Fibroblast of lung (primary cell): ENCODE results near the gene AGR3. TPM values are rescaled to one million over a fixed set of nuclear protein-coding genes. Genes with fewer than 3 reads are reported as not detected.

Source experiments
- DNase-seq, 2 donors: peaks; one replicate each; pipeline versions ENCODE4 v3.0.0 to v3.0.0-alpha.2; 2010; ENCODE audit warnings: low read depth in 2 of 2
- H2AFZ ChIP-seq: 2 replicates; pipeline ENCODE4 v1.5.1; 2012; ENCODE audit warnings: low read length, control low read depth, inconsistent platforms
- H3K27ac ChIP-seq: 2 replicates; pipeline ENCODE4 v1.5.1; 2011; ENCODE audit warnings: low read length, control low read depth; ENCODE audit not compliant: insufficient read depth
- H3K27me3 ChIP-seq: 2 replicates; pipeline ENCODE4 v1.5.1; 2011; ENCODE audit warnings: mild to moderate bottlenecking, low read length; ENCODE audit not compliant: control insufficient read depth, insufficient read depth
- H3K36me3 ChIP-seq: 2 replicates; pipeline ENCODE4 v1.5.1; 2011; ENCODE audit warnings: low read length; ENCODE audit not compliant: control insufficient read depth, insufficient read depth
- H3K4me1 ChIP-seq: 2 replicates; pipeline ENCODE4 v1.5.1; 2011; ENCODE audit warnings: low read length; ENCODE audit not compliant: control insufficient read depth, insufficient read depth; ENCODE audit errors: extremely low read depth
- H3K4me2 ChIP-seq: 2 replicates; pipeline ENCODE4 v1.5.1; 2011; ENCODE audit warnings: low read length, control low read depth; ENCODE audit not compliant: insufficient read depth; ENCODE audit errors: extremely low read depth
- H3K4me3 ChIP-seq, 4 experiments: fragments of 200-600 bp in 1 of 4; sonication (generic) in 1 of 4; replicated peaks in 1 of 4; 2 replicates each; pipeline ENCODE4 v1.5.1; 2011 to 2016; ENCODE audit warnings: low read length in 4 of 4, low read depth in 3 of 4, mild to moderate bottlenecking in 3 of 4, control low read depth in 2 of 4, inconsistent platforms in 1 of 4, mixed read lengths in 1 of 4; ENCODE audit not compliant: insufficient read depth in 1 of 4; ENCODE audit errors: control extremely low read depth in 1 of 4
- H3K79me2 ChIP-seq: 2 replicates; pipeline ENCODE4 v1.5.1; 2012; ENCODE audit warnings: mild to moderate bottlenecking, low read length, inconsistent platforms; ENCODE audit not compliant: control insufficient read depth, insufficient read depth
- H3K9ac ChIP-seq: 2 replicates; pipeline ENCODE4 v1.5.1; 2011; ENCODE audit warnings: mild to moderate bottlenecking, low read length, control low read depth; ENCODE audit not compliant: insufficient read depth
- H3K9me3 ChIP-seq: 2 replicates; pipeline ENCODE4 v1.5.1; 2012; ENCODE audit warnings: low read depth, low read length; ENCODE audit not compliant: control insufficient read depth, insufficient read depth
- H4K20me1 ChIP-seq: 2 replicates; pipeline ENCODE4 v1.5.1; 2011; ENCODE audit warnings: low read length; ENCODE audit not compliant: control insufficient read depth, insufficient read depth; ENCODE audit errors: extremely low read depth
- EZH2 ChIP-seq: IDR thresholded peaks from 2 replicates; pipeline ENCODE4 v1.5.1; 2012; ENCODE audit warnings: low read length, control low read depth, mild to moderate bottlenecking; ENCODE audit errors: missing control alignments
- polyA plus RNA-seq, 2 donors: library from polyadenylated mRNA; depleted of rRNA in 1 of 2; stranded (reverse) in 1 of 2; unstranded in 1 of 2; fragments of >200 nt; gene quantifications; 2 replicates each; pipeline ENCODE4 v1.2.1, GENCODE V29; 2011 to 2012; ENCODE audit warnings: missing spikeins in 1 of 2
- total RNA-seq: library from RNA; depleted of rRNA; stranded (reverse); fragments of >200 nt; gene quantifications from 2 replicates; pipeline ENCODE4 v1.2.1, GENCODE V29; 2014
- TF ChIP-seq, protein P1 (sequence below), 2 donors: IDR thresholded peaks in 1 of 2; conservative IDR thresholded peaks in 1 of 2; 1 replicate in 1 of 2; 2 replicates in 1 of 2; pipeline ENCODE4 v1.5.1; 2011 to 2012; ENCODE audit warnings: low read length in 2 of 2, control low read depth in 1 of 2, inconsistent platforms in 1 of 2, low read depth in 1 of 2, mild to moderate bottlenecking in 1 of 2

AGR3 gene
- total and polyA plus RNA-seq, 2 donors (not counting 1 experiment from before 2014, with no cell fraction given): not detected

DNA sequence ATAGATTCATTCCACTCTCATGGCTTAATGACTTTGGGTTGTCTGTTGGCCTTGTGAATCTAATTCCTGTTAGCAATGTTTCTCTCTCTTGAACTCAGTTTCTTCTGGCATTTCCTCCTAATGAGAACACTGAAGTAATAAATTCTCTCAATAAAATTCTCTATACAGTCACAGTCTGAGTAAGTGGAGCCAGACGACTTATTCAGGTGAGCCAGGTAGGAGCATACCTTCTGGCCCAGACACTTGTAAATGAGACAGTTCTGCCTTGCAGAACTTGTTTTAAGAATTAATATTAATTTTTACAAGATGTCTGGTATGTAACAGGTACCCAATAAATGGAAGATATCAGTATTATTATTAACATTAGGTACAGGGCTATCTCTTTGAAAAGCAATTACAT, 48.4 kb downstream of the AGR3 start:
- Histone ChIP-seq H3K9me3 (no peaks in the 10 kb centered on the region), H3K79me2 (no peaks in the 10 kb centered on the region), H4K20me1 (no peaks in the 10 kb centered on the region), H3K4me3 (no peak overlapping the region), H3K36me3 (no peaks in the 10 kb centered on the region), H2AFZ (no peak overlapping the region), H3K9ac (no peak overlapping the region), H3K27ac (no peak overlapping the region), H3K4me2 (no peak overlapping the region), H3K4me1 (no peaks in the 10 kb centered on the region), H3K27me3 (no peaks in the 10 kb centered on the region)
- DNase-seq: no peak
- TF ChIP-seq EZH2: no peak
- TF ChIP-seq, protein P1, sequence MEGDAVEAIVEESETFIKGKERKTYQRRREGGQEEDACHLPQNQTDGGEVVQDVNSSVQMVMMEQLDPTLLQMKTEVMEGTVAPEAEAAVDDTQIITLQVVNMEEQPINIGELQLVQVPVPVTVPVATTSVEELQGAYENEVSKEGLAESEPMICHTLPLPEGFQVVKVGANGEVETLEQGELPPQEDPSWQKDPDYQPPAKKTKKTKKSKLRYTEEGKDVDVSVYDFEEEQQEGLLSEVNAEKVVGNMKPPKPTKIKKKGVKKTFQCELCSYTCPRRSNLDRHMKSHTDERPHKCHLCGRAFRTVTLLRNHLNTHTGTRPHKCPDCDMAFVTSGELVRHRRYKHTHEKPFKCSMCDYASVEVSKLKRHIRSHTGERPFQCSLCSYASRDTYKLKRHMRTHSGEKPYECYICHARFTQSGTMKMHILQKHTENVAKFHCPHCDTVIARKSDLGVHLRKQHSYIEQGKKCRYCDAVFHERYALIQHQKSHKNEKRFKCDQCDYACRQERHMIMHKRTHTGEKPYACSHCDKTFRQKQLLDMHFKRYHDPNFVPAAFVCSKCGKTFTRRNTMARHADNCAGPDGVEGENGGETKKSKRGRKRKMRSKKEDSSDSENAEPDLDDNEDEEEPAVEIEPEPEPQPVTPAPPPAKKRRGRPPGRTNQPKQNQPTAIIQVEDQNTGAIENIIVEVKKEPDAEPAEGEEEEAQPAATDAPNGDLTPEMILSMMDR (conservative IDR thresholded peaks at IDR 0.05 in 1 of 2, IDR thresholded peaks at IDR 0.05 in 1 of 2; ENCODE audit: low read depth in 1 of 2, low read length in 2 of 2): no peak

DNA sequence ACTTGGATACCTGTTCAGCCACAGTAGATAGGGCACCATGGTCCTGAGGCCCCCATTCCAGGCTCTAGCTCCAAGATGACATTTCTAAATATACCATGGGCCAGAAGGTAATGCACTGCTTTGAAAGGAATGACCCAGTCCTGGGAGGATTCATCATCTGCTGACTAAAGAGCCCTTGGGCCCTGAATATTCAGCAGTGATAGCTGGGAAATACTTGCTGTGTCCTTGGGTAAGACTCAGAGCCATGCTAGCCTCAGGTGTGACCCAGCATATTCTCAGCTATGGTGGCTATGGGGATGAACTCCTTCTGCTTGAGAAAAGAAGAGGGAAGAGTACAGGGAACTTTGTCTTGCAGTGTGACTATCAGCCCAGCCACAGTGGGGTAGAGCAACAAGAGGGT, 55.7 kb downstream of the AGR3 start:
- TF ChIP-seq, protein P1 (conservative IDR thresholded peaks at IDR 0.05 in 1 of 2, IDR thresholded peaks at IDR 0.05 in 1 of 2; ENCODE audit: low read depth in 1 of 2, low read length in 2 of 2): no peak
- no peak for TF ChIP-seq EZH2
- Histone ChIP-seq H3K79me2 (no peaks in the 10 kb centered on the region), H3K27ac (no peak overlapping the region), H3K4me2 (no peak overlapping the region), H3K9me3 (no peaks in the 10 kb centered on the region), H3K27me3 (no peaks in the 10 kb centered on the region), H3K36me3 (no peaks in the 10 kb centered on the region), H3K4me1 (no peaks in the 10 kb centered on the region), H3K4me3 (no peak overlapping the region), H2AFZ (no peak overlapping the region), H3K9ac (no peak overlapping the region), H4K20me1 (no peaks in the 10 kb centered on the region)
- DNase-seq: no peak

DNA sequence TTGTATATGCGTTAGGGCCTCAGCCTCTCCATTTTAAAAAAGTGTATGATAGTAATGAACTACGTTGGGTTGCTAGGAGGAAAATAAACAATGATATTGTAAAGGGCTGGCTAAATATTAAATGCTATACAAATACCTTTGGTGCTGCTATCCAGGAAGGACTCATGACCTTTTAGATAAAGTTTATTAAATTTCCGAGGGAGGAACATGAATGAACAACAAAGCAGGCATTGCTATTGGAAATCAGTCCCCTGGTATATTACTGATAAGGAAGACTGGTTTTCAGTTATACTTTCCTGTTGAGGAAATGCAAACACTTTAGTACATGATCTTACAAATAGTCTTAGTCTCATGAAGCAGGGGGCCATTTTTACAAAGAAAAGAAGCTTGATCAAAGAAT, 59.8 kb downstream of the AGR3 start:
- Histone ChIP-seq H3K4me2 (no peak overlapping the region), H3K27ac (no peak overlapping the region), H2AFZ (no peak overlapping the region), H3K9me3 (no peaks in the 10 kb centered on the region), H3K4me3 (no peak overlapping the region), H3K79me2 (no peaks in the 10 kb centered on the region), H3K27me3 (no peaks in the 10 kb centered on the region), H4K20me1 (no peaks in the 10 kb centered on the region), H3K9ac (no peak overlapping the region), H3K4me1 (no peaks in the 10 kb centered on the region), H3K36me3 (no peaks in the 10 kb centered on the region)
- no peak for DNase-seq
- TF ChIP-seq, protein P1 (conservative IDR thresholded peaks at IDR 0.05 in 1 of 2, IDR thresholded peaks at IDR 0.05 in 1 of 2; ENCODE audit: low read depth in 1 of 2, low read length in 2 of 2): no peak
- no peak for TF ChIP-seq EZH2
